Measurements from ENCODE around the gene LPCAT2.

DNA sequence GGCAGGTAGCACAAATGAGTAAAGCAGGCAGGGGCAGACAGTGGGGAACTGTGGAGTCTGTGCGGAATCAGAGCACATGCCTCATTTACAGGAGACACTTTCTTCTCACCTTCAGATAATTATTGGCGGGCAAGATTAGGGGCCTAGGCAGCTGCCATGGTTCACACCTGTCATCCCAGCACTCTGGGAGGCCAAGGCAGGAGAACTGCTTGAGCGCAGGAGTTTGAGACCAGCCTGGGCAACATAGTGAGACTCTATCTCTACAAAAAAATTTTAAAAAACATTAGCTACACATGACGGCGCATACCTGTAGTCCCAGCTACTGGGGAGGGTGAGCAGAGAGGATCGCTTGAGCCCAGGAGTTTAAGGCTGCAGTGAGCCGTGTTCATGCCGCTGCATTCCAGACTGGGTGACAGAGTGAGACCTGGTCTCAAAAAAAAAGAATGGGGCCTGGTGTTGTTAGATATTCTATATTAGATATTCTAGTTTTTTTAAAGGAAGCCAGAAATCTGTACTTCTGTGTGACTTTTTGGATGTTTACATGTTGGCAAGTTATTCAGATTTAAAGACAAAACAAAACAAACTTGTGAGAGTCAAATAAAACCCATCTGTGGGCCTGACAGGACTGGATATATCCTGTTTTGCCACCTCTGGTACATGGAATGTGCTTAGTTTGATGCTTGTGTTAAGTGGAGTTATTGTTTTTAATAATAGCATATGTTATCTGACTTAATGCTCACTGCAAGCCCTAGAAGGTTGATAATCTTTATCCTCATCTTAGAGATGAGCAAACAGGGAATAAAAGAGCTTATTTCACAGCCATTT lies 4.9 kb upstream of the LPCAT2 start:
- TF ChIP-seq NFE2L1 (CRISPR knock-in tag; IDR thresholded peaks at IDR 0.05) (no peak), ESRRA (CRISPR knock-in tag; IDR thresholded peaks at IDR 0.05; ENCODE audit: borderline replicate concordance) (no peak), TEAD4 (CRISPR knock-in tag; IDR thresholded peaks at IDR 0.05) (no peak), GRHL2 (CRISPR knock-in tag; IDR thresholded peaks at IDR 0.05; ENCODE audit: insufficient replicate concordance, severe bottlenecking) (no peak), NFYB (CRISPR knock-in tag; conservative IDR thresholded peaks at IDR 0.05; ENCODE audit: low read depth) (no peak), RELA (CRISPR knock-in tag; IDR thresholded peaks at IDR 0.05; ENCODE audit: borderline replicate concordance) (no peak)
- TF ChIP-seq, protein P1, sequence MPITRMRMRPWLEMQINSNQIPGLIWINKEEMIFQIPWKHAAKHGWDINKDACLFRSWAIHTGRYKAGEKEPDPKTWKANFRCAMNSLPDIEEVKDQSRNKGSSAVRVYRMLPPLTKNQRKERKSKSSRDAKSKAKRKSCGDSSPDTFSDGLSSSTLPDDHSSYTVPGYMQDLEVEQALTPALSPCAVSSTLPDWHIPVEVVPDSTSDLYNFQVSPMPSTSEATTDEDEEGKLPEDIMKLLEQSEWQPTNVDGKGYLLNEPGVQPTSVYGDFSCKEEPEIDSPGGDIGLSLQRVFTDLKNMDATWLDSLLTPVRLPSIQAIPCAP (CRISPR knock-in tag; IDR thresholded peaks at IDR 0.05), result no peak
- TF ChIP-seq, protein P2, sequence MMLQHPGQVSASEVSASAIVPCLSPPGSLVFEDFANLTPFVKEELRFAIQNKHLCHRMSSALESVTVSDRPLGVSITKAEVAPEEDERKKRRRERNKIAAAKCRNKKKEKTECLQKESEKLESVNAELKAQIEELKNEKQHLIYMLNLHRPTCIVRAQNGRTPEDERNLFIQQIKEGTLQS (CRISPR knock-in tag; conservative IDR thresholded peaks at IDR 0.05), result no peak
- TF ChIP-seq, protein P3, sequence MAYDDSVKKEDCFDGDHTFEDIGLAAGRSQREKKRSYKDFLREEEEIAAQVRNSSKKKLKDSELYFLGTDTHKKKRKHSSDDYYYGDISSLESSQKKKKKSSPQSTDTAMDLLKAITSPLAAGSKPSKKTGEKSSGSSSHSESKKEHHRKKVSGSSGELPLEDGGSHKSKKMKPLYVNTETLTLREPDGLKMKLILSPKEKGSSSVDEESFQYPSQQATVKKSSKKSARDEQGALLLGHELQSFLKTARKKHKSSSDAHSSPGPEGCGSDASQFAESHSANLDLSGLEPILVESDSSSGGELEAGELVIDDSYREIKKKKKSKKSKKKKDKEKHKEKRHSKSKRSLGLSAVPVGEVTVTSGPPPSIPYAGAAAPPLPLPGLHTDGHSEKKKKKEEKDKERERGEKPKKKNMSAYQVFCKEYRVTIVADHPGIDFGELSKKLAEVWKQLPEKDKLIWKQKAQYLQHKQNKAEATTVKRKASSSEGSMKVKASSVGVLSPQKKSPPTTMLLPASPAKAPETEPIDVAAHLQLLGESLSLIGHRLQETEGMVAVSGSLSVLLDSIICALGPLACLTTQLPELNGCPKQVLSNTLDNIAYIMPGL (CRISPR knock-in tag; IDR thresholded peaks at IDR 0.05), result no peak
